ENCODE measurements around the gene MAP2. TPM values are rescaled to one million over a fixed set of nuclear protein-coding genes. Genes with fewer than 3 reads are reported as not detected.

Gene MAP2
- total and polyA plus RNA-seq, 2 experiments from 2014 or later = 2.9 to 4.4 TPM

DNA sequence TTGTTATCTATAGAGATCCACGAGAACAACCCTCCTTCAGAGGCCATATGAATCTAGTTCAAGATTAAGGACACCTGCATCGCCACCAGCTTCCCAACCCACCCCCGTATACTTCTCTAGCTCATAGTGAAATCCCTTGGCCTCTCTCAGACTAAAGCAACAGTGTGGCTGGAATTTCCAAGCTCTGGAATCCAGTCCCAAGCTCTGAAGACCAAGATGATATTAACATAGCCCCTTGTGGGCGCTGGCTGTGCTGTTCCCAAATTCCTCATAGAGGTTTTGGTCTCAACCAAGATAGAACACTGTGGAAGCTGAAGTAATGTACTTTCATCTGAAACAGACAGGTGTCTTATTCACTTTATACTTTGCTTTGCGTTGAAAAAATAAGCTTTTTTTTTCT is 139.6 kb downstream of the MAP2 start (continued):
- TF ChIP-seq REST (IDR thresholded peaks at IDR 0.05; ENCODE audit: unreplicated experiment) (no peak), POLR2AphosphoS5 (IDR thresholded peaks at IDR 0.05; ENCODE audit: low read depth) (no peak), STAT1 (IDR thresholded peaks at IDR 0.05; ENCODE audit: unreplicated experiment) (no peak), EZH2phosphoT487 (IDR thresholded peaks at IDR 0.05; ENCODE audit: unreplicated experiment) (no peak), ZNF114 (CRISPR knock-in tag; IDR thresholded peaks at IDR 0.05) (no peak), CREB1 (CRISPR knock-in tag; IDR thresholded peaks at IDR 0.05; ENCODE audit: low read depth) (no peak)

DNA sequence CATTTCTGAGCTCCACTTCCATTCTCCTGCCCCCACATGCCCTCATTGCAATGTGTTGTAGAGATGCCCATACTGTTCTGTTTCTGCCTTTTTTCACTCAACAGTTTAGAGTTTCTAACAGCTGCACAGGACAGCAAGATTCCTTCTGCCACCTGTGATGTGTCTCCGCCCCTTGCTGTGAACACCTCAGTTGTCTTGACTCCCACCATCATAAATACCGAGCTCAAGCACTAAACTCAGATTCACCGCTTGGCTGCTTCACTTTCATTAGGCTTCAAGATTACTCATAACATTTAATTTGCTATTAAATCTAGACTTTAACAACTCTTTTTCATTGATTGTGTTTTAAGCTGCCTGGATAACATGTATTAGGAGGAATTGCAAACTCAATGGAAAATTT is 141.0 kb downstream of the MAP2 start:
- ATAC-seq = no peak
- H3K4me1 ChIP-seq (ENCODE audit: insufficient read depth) = no peaks in the 10 kb centered on the region

More for the DNA sequence above, 141.0 kb downstream of the MAP2 start:
- H3K9me2 ChIP-seq (ENCODE audit: insufficient read depth) = no peaks in the 10 kb centered on the region
- no peaks in the 10 kb centered on the region for H3K27me3 ChIP-seq (ENCODE audit: insufficient read depth)
- H4K20me1 ChIP-seq (replicated peaks; ENCODE audit: insufficient read depth) = no peaks in the 10 kb centered on the region
- no peaks in the 10 kb centered on the region for H3K79me2 ChIP-seq (replicated peaks; ENCODE audit: insufficient read depth)
- no peaks in the 10 kb centered on the region for H3F3A ChIP-seq (replicated peaks; ENCODE audit: low read depth)
- DNase-seq (ENCODE audit: low spot score) = no peak
- H2AFZ ChIP-seq = no peak overlapping the region
- H3K9me3 Mint-ChIP-seq = no peaks in the 10 kb centered on the region
- H3K36me3 ChIP-seq (ENCODE audit: insufficient read depth) = no peaks in the 10 kb centered on the region
- H3K4me3 ChIP-seq = no peak overlapping the region
- H3K27ac ChIP-seq (ENCODE audit: low read depth) = no peak overlapping the region
- TF ChIP-seq REST (IDR thresholded peaks at IDR 0.05; ENCODE audit: unreplicated experiment) (no peak), STAT1 (IDR thresholded peaks at IDR 0.05; ENCODE audit: unreplicated experiment) (no peak), POLR2AphosphoS5 (IDR thresholded peaks at IDR 0.05; ENCODE audit: low read depth) (no peak), JUNB (IDR thresholded peaks at IDR 0.05; ENCODE audit: unreplicated experiment) (no peak), ZNF114 (CRISPR knock-in tag; IDR thresholded peaks at IDR 0.05) (no peak), EZH2phosphoT487 (IDR thresholded peaks at IDR 0.05; ENCODE audit: unreplicated experiment) (no peak), ZNF331 (CRISPR knock-in tag; IDR thresholded peaks at IDR 0.05; ENCODE audit: low read depth) (no peak), CTCF (conservative IDR thresholded peaks at IDR 0.05; ENCODE audit: low read depth in 2 of 2) (no peak), ETS1 (IDR thresholded peaks at IDR 0.05) (no peak), CREB1 (CRISPR knock-in tag; IDR thresholded peaks at IDR 0.05; ENCODE audit: low read depth) (no peak), NANOG (IDR thresholded peaks at IDR 0.05; ENCODE audit: borderline replicate concordance) (no peak), EZH2 (IDR thresholded peaks at IDR 0.05; ENCODE audit: low read depth, unreplicated experiment) (no peak)
- no peaks in the 10 kb centered on the region for H3K27me3 Mint-ChIP-seq (ENCODE audit: insufficient read depth, low read depth, poor library complexity)
- H3K4me1 Mint-ChIP-seq = peaks cover 2% of the 10 kb centered on the region
- H3K4me2 ChIP-seq = no peak overlapping the region
- H3K27ac Mint-ChIP-seq = no peak overlapping the region
- no peaks in the 10 kb centered on the region for H3K36me3 Mint-ChIP-seq (ENCODE audit: low read depth)
- no peak overlapping the region for H3K4me3 Mint-ChIP-seq

Measured in GM23338 (cell line).